HFFc6 (cell line): ENCODE measurements around the gene RETREG1. TPM values are rescaled to one million over a fixed set of nuclear protein-coding genes. Genes with fewer than 3 reads are reported as not detected.

Experiments
- DNase-seq: peaks from one replicate; pipeline ENCODE4 v3.0.0-alpha.2; 2018
- H3K27ac Mint-ChIP-seq: 2 replicates; pipeline ENCODE4 v1.8.0; 2020; ENCODE audit warnings: mild to moderate bottlenecking, mixed read lengths
- H3K27me3 Mint-ChIP-seq: 2 replicates; pipeline ENCODE4 v1.8.0; 2021; ENCODE audit warnings: mild to moderate bottlenecking, moderate library complexity, mixed read lengths; ENCODE audit not compliant: insufficient read depth
- H3K36me3 Mint-ChIP-seq: 2 replicates; pipeline ENCODE4 v1.8.0; 2021; ENCODE audit warnings: low read depth, mixed read lengths
- H3K4me1 Mint-ChIP-seq: 2 replicates; pipeline ENCODE4 v1.8.0; 2020; ENCODE audit warnings: low read depth, mixed read lengths
- H3K4me3 Mint-ChIP-seq: 2 replicates; pipeline ENCODE4 v1.8.0; 2020; ENCODE audit warnings: mild to moderate bottlenecking, moderate library complexity, mixed read lengths
- H3K9me3 Mint-ChIP-seq: 2 replicates; pipeline ENCODE4 v1.8.0; 2020; ENCODE audit warnings: mild to moderate bottlenecking, mixed read lengths
- total RNA-seq, 6 experiments: library from RNA; stranded (reverse); fragmentation: NEBNext Ultra II Directional; extraction: Animal tissue kit (Norgen Biotek cat#: 25700); gene quantifications; 2 replicates in 1 of 6; 3 replicates in 5 of 6; pipeline ENCODE4 v1.2.3, GENCODE V29; 2021
- TF ChIP-seq, protein P1 (sequence below): fragments of 200-600 bp; sonication (generic); IDR thresholded peaks from 2 replicates; pipeline ENCODE4 v1.5.0; 2021; ENCODE audit warnings: antibody characterized with exemption, mild to moderate bottlenecking

RETREG1 gene
- total RNA-seq, 6 experiments from 2014 or later = 0.09 to 0.14 TPM; not detected in 4

DNA sequence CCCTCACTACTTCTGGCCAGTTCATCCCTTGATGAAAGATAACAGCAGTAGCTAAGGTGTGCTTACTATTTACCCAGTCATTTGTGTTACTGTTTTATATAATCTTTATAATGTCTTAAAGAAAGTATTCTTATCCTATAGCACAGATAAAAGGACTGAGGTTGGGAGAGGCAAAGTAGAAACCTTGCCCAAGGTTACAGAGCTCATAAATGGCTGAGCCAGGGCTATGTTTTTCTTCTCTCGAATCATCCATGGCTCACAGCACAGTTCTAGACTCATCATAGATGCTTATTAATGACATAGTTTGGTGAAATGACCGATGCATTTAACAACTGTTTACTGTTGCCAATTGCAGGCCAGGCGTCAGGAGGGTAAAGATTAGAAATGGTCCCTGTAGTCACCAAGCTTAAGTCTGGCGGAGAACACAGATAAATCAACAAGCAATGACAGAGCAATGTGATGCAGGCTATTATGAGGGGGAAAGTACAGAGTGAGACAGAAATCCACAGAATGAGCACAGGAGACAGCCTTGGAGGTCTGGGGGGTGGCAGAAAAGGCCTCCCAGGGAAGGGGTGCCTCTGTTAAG, 85.6 kb downstream of the RETREG1 start:
- no peak overlapping the region for H3K4me3 Mint-ChIP-seq
- H3K27ac Mint-ChIP-seq = no peak overlapping the region
- H3K27me3 Mint-ChIP-seq = peaks cover 39% of the 10 kb centered on the region
- H3K36me3 Mint-ChIP-seq = no peaks in the 10 kb centered on the region
- H3K4me1 Mint-ChIP-seq = peaks cover 5% of the 10 kb centered on the region
- DNase-seq = no peak
- no peaks in the 10 kb centered on the region for H3K9me3 Mint-ChIP-seq
- TF ChIP-seq, protein P1, sequence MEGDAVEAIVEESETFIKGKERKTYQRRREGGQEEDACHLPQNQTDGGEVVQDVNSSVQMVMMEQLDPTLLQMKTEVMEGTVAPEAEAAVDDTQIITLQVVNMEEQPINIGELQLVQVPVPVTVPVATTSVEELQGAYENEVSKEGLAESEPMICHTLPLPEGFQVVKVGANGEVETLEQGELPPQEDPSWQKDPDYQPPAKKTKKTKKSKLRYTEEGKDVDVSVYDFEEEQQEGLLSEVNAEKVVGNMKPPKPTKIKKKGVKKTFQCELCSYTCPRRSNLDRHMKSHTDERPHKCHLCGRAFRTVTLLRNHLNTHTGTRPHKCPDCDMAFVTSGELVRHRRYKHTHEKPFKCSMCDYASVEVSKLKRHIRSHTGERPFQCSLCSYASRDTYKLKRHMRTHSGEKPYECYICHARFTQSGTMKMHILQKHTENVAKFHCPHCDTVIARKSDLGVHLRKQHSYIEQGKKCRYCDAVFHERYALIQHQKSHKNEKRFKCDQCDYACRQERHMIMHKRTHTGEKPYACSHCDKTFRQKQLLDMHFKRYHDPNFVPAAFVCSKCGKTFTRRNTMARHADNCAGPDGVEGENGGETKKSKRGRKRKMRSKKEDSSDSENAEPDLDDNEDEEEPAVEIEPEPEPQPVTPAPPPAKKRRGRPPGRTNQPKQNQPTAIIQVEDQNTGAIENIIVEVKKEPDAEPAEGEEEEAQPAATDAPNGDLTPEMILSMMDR = no peak

DNA sequence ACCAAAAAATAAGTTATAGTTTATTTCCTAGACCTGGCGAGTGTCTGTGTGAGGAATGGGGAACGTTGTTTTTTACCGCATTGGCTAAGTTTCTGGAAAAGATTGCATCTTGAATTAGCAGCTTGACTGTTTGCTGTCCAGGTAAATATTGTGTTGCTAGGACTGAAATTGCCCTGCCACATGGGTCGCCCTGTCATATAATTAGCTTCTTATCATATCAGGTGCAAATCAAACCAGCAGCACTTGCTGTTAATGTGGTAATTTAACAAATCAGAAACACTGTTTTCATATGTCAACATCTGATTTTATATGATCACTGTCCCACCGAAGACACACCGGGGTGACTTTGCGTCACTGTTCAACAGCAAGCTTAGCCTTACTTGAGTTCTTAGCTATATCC, 87.5 kb downstream of the RETREG1 start:
- no peaks in the 10 kb centered on the region for H3K36me3 Mint-ChIP-seq
- H3K4me1 Mint-ChIP-seq = no peaks in the 10 kb centered on the region
- peaks cover 41% of the 10 kb centered on the region for H3K27me3 Mint-ChIP-seq
- no peak for DNase-seq
- H3K9me3 Mint-ChIP-seq = no peaks in the 10 kb centered on the region
- no peak overlapping the region for H3K4me3 Mint-ChIP-seq
- no peak overlapping the region for H3K27ac Mint-ChIP-seq
- TF ChIP-seq, protein P1 = no peak

DNA sequence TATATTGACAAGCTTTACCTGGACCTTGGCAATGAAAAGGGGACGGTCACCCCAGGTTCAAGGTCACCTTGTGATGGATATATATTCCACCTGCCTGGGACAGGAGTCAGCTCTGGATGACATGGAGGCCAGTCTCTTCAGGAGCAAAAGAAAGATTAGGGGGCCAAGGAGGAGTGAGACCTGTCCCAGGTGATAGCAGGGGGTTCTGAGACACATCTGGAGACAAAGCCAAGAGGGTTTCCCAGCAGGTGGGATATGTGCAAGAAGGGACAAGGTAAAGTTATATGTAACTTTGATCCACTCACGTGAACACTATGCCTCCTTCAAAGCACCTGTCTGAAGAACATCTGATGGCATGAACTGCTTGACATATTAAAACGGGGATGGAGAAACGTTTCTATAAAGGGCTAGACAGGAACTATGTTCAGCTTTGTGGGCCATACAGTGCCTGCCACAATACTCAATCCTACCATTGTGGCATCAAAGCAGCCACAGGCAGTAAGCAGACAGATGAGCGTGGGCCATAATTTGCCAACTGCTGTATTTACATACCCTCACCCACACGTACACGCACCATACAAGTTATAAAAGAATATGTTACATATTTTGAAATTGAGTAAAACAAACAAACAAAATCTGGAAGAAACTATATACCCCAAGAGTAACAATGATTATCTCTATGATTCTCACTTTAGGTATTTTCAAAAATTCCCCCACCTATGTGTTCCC, 88.3 kb downstream of the RETREG1 start:
- Mint-ChIP-seq H3K9me3 (no peaks in the 10 kb centered on the region), H3K27me3 (peaks cover 39% of the 10 kb centered on the region), H3K36me3 (no peaks in the 10 kb centered on the region), H3K27ac (no peak overlapping the region), H3K4me3 (no peak overlapping the region), H3K4me1 (no peaks in the 10 kb centered on the region)
- TF ChIP-seq, protein P1 = no peak
- no peak for DNase-seq

DNA sequence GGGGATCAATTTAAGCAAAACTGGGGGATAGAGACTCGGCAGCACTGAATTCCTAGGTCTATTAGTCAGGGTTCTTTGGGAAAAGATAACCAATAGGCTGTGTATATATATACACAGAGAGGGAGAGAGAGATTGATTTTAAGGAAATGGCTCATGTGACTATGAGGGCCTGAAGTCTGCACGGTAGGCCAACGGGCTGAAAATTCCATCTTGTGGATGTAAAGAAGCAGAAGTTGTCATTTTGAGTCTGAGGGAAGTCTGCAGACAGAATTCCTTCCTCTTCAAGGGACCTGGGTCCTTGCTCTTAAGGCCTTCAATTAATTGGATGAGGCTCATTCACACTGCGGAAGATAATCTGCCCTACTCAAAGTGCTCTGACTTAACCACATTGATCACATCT, 91.1 kb downstream of the RETREG1 start:
- H3K4me1 Mint-ChIP-seq = no peaks in the 10 kb centered on the region
- H3K27ac Mint-ChIP-seq = no peak overlapping the region

DNA sequence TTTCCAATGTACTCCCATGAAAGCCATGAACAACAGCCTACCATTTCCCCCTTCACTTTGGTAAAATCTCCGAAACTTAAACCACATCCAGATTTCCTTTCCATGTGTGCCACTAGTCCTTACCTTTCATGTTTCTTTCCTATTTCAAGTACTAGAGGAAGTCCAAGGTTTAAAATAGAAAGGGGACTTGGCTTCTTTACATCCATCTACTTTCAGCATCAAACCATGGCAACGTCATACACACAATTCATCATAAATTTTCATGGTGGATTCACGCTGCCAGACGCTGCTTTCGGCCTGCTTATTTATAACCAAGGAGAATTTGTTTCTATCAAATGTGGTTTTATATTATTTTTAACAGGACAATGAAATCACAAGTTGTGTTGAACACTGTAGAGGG, 92.5 kb downstream of the RETREG1 start:
- H3K9me3 Mint-ChIP-seq = no peaks in the 10 kb centered on the region
- TF ChIP-seq, protein P1 = no peak
- H3K27me3 Mint-ChIP-seq = peaks cover 56% of the 10 kb centered on the region
- no peak overlapping the region for H3K4me3 Mint-ChIP-seq
- H3K27ac Mint-ChIP-seq = no peak overlapping the region
- DNase-seq = no peak
- H3K36me3 Mint-ChIP-seq = no peaks in the 10 kb centered on the region
- no peaks in the 10 kb centered on the region for H3K4me1 Mint-ChIP-seq

More for the DNA sequence above, 91.1 kb downstream of the RETREG1 start:
- H3K27me3 Mint-ChIP-seq = peaks cover 50% of the 10 kb centered on the region
- no peaks in the 10 kb centered on the region for H3K36me3 Mint-ChIP-seq
- H3K4me3 Mint-ChIP-seq = no peak overlapping the region
- H3K9me3 Mint-ChIP-seq = no peaks in the 10 kb centered on the region
- TF ChIP-seq, protein P1 = no peak
- no peak for DNase-seq
